ENCODE data around the gene ATP6V0A1.
"Not testable (repeated sequence)": the region's sequence is repeated elsewhere in the genome, so short reads cannot be mapped to it uniquely, and the experiment has no call there.

Gene ATP6V0A1

DNA sequence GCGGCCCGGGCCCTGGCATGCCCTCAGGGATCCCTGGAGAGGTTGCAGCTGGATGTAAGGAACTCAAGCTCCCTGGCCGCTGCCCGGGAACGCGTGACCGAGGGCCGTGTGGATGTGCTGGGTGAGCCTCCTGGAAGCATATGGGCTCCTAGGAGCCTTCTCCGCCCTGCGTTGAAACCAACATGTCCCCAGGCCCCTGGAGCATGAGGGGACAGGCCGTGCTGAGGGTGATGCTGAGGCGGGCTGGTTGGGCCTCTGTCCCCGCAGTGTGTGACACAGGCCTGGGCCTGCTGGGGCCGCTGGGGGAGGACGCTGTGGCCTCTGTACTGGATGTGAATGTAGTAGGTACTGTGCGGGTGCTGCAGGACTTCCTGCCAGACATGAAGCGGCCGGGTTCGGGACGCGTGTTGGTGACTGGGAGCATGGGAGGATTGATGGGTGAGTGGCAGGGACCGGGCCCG, 88.4 kb downstream of the ATP6V0A1 start:
- TF ChIP-seq, protein P1, sequence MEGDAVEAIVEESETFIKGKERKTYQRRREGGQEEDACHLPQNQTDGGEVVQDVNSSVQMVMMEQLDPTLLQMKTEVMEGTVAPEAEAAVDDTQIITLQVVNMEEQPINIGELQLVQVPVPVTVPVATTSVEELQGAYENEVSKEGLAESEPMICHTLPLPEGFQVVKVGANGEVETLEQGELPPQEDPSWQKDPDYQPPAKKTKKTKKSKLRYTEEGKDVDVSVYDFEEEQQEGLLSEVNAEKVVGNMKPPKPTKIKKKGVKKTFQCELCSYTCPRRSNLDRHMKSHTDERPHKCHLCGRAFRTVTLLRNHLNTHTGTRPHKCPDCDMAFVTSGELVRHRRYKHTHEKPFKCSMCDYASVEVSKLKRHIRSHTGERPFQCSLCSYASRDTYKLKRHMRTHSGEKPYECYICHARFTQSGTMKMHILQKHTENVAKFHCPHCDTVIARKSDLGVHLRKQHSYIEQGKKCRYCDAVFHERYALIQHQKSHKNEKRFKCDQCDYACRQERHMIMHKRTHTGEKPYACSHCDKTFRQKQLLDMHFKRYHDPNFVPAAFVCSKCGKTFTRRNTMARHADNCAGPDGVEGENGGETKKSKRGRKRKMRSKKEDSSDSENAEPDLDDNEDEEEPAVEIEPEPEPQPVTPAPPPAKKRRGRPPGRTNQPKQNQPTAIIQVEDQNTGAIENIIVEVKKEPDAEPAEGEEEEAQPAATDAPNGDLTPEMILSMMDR (IDR thresholded peaks at IDR 0.05; ENCODE audit: insufficient read depth, missing control alignments) = no peak
- FAIRE-seq (no peak), DNase-seq (ENCODE audit: insufficient read length, low spot score) (no peak)

DNA sequence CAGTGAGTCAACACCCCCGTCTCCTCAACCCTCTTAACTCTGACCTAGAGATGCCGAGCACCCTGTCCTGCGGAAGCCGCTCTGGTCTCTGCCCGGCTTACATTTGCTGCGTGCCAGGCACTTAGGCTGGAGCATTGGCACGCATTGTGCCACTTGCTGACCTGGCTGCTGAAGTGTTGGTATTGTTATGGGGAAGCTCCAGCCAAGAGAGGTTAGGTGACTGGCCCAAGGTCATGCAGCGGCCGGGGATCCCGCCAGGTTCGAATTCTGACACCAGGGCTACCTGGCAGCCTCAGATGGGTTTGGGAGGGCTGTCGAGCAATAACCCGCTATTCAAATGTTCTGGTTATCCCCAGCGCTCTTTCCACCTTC, 89.0 kb downstream of the ATP6V0A1 start:
- no peak for DNase-seq (ENCODE audit: insufficient read length, low spot score)
- TF ChIP-seq, protein P1 (IDR thresholded peaks at IDR 0.05; ENCODE audit: insufficient read depth, missing control alignments) = no peak
- FAIRE-seq = no peak

DNA sequence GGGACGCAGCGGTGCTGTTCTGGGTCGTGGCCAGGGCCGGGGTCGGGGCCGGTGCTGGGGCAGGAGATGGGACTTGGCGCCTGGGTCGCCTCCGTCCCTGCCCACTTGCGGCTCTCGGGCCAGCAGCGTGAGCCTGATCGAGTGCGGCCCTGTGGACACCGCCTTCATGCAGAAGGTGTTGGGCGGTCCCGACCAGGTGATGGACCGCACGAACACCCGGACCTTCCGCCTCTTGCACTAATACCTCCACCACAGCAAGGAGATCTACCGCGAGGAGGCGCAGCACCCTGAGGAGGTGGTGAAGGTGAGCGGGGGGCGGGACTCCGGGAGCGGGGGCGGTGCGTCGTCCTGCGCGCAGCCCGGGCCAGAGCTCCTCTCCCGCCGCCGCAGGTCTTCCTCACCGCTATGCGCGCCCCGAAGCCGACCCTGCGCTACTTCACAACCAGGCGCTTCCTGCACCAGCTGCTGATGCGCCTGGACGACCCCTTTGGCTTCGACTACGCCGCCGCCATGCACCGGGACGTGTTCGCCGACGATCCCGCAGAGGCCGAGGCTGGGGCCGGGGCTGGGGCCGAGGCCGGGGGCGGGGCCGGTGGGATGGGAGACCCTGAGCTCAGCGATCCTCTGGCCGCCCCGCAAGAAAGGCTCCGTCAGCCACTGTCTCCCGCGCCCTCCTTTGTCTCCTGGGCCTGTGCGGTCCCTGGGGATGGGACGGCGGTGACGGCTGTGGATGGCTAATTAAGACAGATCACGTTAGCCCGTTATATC, 89.6 kb downstream of the ATP6V0A1 start:
- FAIRE-seq (no peak), DNase-seq (ENCODE audit: insufficient read length, low spot score) (peak; percentile 81)
- TF ChIP-seq, protein P1 (IDR thresholded peaks at IDR 0.05; ENCODE audit: insufficient read depth, missing control alignments) = peak; percentile 29

DNA sequence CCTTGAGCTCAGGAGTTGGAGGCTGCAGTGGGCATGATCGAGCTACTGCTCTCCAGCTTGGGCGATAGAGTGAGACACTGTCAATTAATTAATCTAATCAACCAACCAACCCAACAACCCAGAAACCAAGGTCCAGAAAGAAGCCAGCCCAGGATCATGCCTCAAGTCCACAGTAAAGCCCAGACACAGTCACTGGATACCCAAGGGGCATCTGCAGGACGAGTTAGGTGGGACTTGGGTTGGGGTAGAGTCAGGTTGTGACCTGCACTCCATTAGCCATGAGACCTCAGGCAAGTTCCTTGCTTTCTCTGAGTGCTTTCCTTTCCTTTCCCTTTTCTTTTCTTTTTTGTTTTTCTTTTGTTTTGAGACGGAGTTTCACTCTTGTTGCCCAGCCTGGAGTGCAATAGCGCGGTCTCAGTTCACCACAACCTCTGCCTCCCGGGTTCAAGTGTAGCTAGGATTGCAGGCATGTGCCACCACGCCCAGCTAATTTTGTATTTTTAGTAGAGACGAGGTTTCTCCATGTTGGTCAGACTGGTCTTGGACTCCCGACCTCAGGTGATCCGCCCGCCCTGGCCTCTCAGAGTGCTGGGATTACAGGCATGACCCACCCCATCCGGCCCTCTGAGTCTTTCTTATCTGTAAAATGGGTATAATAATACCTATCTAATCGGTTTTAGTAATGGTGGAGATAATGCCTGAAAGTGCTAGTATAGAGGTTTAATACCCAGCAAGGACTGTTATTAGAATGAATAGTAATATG, 90.5 kb downstream of the ATP6V0A1 start:
- DNase-seq (ENCODE audit: insufficient read length, low spot score) = no peak
- TF ChIP-seq, protein P1 (IDR thresholded peaks at IDR 0.05; ENCODE audit: insufficient read depth, missing control alignments) = no peak
- peak; percentile 11 for FAIRE-seq

DNA sequence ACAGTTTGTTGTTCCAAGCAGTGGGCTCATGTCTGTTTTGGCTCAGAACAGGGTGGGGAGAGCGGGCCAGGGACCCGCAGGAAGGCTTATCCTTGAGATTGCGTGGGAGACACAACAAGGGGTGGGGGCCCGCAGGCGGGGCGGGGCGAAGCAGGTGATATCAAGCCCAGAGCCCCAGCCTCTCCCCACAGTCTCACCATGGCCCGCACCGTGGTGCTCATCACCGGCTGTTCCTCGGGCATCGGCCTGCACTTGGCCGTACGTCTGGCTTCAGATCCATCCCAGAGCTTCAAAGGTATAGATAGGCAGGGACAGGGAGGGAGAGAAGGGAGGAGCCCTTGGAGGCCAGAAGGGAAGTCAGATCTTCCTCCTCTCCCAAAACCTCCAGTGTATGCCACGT, 94.1 kb downstream of the ATP6V0A1 start, which contains the start of gene HSD17B1:
HSD17B1 (plus strand) TSS at position 188 of the 400 bp plus-strand sequence; CDS start at position 199, 11 bp downstream.
- not testable (repeated sequence) for FAIRE-seq; DNase-seq (ENCODE audit: insufficient read length, low spot score)

DNA sequence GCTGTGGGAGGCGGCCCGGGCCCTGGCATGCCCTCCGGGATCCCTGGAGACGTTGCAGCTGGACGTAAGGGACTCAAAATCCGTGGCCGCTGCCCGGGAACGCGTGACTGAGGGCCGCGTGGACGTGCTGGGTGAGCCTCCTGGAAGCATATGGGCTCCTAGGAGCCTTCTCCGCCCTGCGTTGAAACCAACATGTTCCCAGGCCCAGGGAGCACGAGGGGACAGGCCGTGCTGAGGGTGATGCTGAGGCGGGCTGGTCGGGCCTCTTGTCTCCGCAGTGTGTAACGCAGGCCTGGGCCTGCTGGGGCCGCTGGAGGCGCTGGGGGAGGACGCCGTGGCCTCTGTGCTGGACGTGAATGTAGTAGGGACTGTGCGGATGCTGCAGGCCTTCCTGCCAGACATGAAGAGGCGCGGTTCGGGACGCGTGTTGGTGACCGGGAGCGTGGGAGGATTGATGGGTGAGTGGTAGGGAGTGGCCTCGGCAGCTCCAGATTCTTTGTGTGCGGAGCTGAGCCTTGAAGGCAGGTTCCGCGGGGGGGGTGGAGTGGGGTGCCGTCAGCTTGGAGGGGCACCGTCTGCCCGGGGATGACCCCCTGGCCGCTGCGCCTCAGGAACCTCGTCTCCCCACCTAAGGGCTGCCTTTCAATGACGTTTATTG, 94.6 kb downstream of the ATP6V0A1 start:
- DNase-seq (ENCODE audit: insufficient read length, low spot score) = no peak
- no peak for FAIRE-seq
- TF ChIP-seq, protein P1 (IDR thresholded peaks at IDR 0.05; ENCODE audit: insufficient read depth, missing control alignments) = no peak

DNA sequence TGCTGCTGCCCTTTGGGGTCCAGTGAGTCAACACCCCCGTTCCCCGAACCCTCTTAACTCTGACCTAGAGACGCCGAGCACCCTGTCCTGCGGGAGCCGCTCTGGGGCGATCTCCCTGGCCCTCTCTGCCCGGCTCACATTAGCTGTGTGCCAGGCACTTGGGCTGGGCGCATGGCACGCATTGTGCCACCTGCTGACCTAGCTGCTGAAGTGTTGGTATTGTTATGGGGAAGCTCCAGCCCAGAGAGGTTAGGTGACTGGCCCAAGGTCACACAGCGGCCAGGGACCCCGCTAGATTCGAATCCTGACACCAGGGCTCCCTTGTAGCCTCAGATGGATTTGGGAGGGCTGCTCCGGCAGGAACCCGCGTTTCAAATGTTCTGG, 95.2 kb downstream of the ATP6V0A1 start:
- FAIRE-seq (no peak), DNase-seq (ENCODE audit: insufficient read length, low spot score) (no peak)
- TF ChIP-seq, protein P1 (IDR thresholded peaks at IDR 0.05; ENCODE audit: insufficient read depth, missing control alignments) = no peak

All from D721Med (cell line).